ENCODE measurements around the gene ARMC9.
A peak's percentile ranks its signal among the peaks of the same experiment; 100 is the strongest.
"Not testable (repeated sequence)": the region's sequence is repeated elsewhere in the genome, so short reads cannot be mapped to it uniquely, and the experiment has no call there.

The ARMC9 gene

GRCh38 chr2:231397011-231397927, 198.8 kb downstream of the ARMC9 start:
- DNase-seq (ENCODE audit: low read depth, low spot score), result no peak

GRCh38 chr2:231397928-231398294, 199.5 kb downstream of the ARMC9 start:
- no peak for DNase-seq (ENCODE audit: low read depth, low spot score)

- no peak for DNase-seq (ENCODE audit: low read depth, low spot score)
These were observed 200.2 kb downstream of the ARMC9 start for GRCh38 chr2:231398585-231398984.

GRCh38 chr2:231399046-231399852, 200.8 kb downstream of the ARMC9 start:
- no peak for DNase-seq (ENCODE audit: low read depth, low spot score)

GRCh38 chr2:231399853-231400680, 201.6 kb downstream of the ARMC9 start:
- DNase-seq (ENCODE audit: low read depth, low spot score), result no peak

GRCh38 chr2:231400681-231401080, 202.2 kb downstream of the ARMC9 start:
- DNase-seq (ENCODE audit: low read depth, low spot score), result not testable (repeated sequence)

GRCh38 chr2:231401101-231401500, 202.7 kb downstream of the ARMC9 start:
- not testable (repeated sequence) for DNase-seq (ENCODE audit: low read depth, low spot score)

- DNase-seq (ENCODE audit: low read depth, low spot score), result not testable (repeated sequence)
These were observed 205.2 kb downstream of the ARMC9 start for GRCh38 chr2:231403421-231404182.

- DNase-seq (ENCODE audit: low read depth, low spot score), result not testable (repeated sequence)
These were observed 205.8 kb downstream of the ARMC9 start for GRCh38 chr2:231404183-231404578.

GRCh38 chr2:231405601-231406367, 207.4 kb downstream of the ARMC9 start:
- DNase-seq (ENCODE audit: low read depth, low spot score), result not testable (repeated sequence)

GRCh38 chr2:231407686-231408085, 209.3 kb downstream of the ARMC9 start:
- not testable (repeated sequence) for DNase-seq (ENCODE audit: low read depth, low spot score)

- DNase-seq (ENCODE audit: low read depth, low spot score), result not testable (repeated sequence)
These were observed 209.9 kb downstream of the ARMC9 start for GRCh38 chr2:231408304-231408703.

- DNase-seq (ENCODE audit: low read depth, low spot score), result no peak
These were observed 211.3 kb downstream of the ARMC9 start for GRCh38 chr2:231409776-231410175.

- DNase-seq (ENCODE audit: low read depth, low spot score), result no peak
These were observed 212.0 kb downstream of the ARMC9 start for GRCh38 chr2:231410293-231411004.

- no peak for DNase-seq (ENCODE audit: low read depth, low spot score)
These were observed 212.8 kb downstream of the ARMC9 start for GRCh38 chr2:231411237-231411636.

GRCh38 chr2:231411831-231412617, 213.6 kb downstream of the ARMC9 start:
- DNase-seq (ENCODE audit: low read depth, low spot score), result peak; percentile 25

GRCh38 chr2:231412618-231412963, 214.2 kb downstream of the ARMC9 start:
- DNase-seq (ENCODE audit: low read depth, low spot score), result no peak

- no peak for DNase-seq (ENCODE audit: low read depth, low spot score)
These were observed 215.0 kb downstream of the ARMC9 start for GRCh38 chr2:231413456-231413855.

Data from brain pericyte (primary cell).